OCI-LY3 (cell line): ENCODE results near the gene IPO4.

Source experiments
- H2AFZ ChIP-seq: fragments of 200-600, 300-600 bp; shearing (Covaris generic); 2 replicates; pipeline ENCODE4 v1.6.0; 2014; ENCODE audit warnings: antibody characterized with exemption, low read depth, low read length
- H3K27ac ChIP-seq: fragments of 200-600, 300-600 bp; sonication (generic); 2 replicates; pipeline ENCODE4 v1.5.1; 2014; ENCODE audit warnings: mild to moderate bottlenecking, low read length, moderate library complexity, mixed read lengths
- H3K27me3 ChIP-seq: fragments of 200-600, 300-600 bp; sonication (generic); 2 replicates; pipeline ENCODE4 v1.6.1; 2014; ENCODE audit warnings: low read depth, low read length, mixed read lengths
- H3K36me3 ChIP-seq: fragments of 200-600, 300-600 bp; sonication (generic); replicated peaks from 2 replicates; pipeline ENCODE3; 2014; ENCODE audit warnings: low read depth, low read length, mixed read lengths
- H3K4me1 ChIP-seq: fragments of 300-600, 200-600 bp; sonication (generic); 2 replicates; pipeline ENCODE4 v1.6.1; 2014; ENCODE audit warnings: low read length, mixed read lengths
- H3K4me2 ChIP-seq: fragments of 200-600, 300-600 bp; sonication (generic); 2 replicates; pipeline ENCODE4 v1.6.1; 2014; ENCODE audit warnings: low read length, mixed read lengths
- H3K4me3 ChIP-seq: fragments of 300-600, 200-600 bp; sonication (generic); 2 replicates; pipeline ENCODE4 v1.5.1; 2014; ENCODE audit warnings: antibody characterized with exemption, mild to moderate bottlenecking, low read length, moderate library complexity
- H3K79me2 ChIP-seq: fragments of 300-600, 200-600 bp; shearing (Covaris generic); 2 replicates; pipeline ENCODE4 v1.6.1; 2014; ENCODE audit warnings: mild to moderate bottlenecking, low read length, mixed read lengths
- H3K9ac ChIP-seq: fragments of 300-600, 200-600 bp; shearing (Covaris generic); 2 replicates; pipeline ENCODE4 v1.6.0; 2014; ENCODE audit warnings: mild to moderate bottlenecking, low read length, moderate library complexity
- H3K9me3 ChIP-seq: fragments of 200-600, 300-600 bp; shearing (Covaris generic); 2 replicates; pipeline ENCODE4 v1.6.1; 2014; ENCODE audit warnings: low read length, mixed read lengths; ENCODE audit not compliant: insufficient read depth
- H4K20me1 ChIP-seq: fragments of 200-600, 300-600 bp; sonication (generic); 2 replicates; pipeline ENCODE4 v1.6.1; 2016; ENCODE audit warnings: low read length, mixed read lengths; ENCODE audit not compliant: insufficient read depth
- CTCF ChIP-seq: fragments of 200-600, 300-600 bp; sonication (generic); IDR thresholded peaks from 2 replicates; pipeline ENCODE4 v1.5.1; 2014; ENCODE audit warnings: antibody characterized with exemption, low read length, low read depth
- EZH2phosphoT487 ChIP-seq: fragments of 200-600 bp; shearing (Covaris generic); IDR thresholded peaks from 2 replicates; pipeline ENCODE4 v1.6.1; 2018; ENCODE audit warnings: antibody characterized with exemption, mixed run types, low read depth

The IPO4 gene

GRCh38 chr14:24215495-24216344, 27.1 kb upstream of the IPO4 start, which contains the start of gene MDP1:
MDP1 (minus strand) TSS chr14:24216066; CDS start chr14:24215955, 111 bp downstream.
- no peaks in the 10 kb centered on the region for H4K20me1 ChIP-seq
- peak within 1 kb of the TSS; percentile 74 for H3K27ac ChIP-seq
- no peaks in the 10 kb centered on the region for H3K27me3 ChIP-seq

DNA sequence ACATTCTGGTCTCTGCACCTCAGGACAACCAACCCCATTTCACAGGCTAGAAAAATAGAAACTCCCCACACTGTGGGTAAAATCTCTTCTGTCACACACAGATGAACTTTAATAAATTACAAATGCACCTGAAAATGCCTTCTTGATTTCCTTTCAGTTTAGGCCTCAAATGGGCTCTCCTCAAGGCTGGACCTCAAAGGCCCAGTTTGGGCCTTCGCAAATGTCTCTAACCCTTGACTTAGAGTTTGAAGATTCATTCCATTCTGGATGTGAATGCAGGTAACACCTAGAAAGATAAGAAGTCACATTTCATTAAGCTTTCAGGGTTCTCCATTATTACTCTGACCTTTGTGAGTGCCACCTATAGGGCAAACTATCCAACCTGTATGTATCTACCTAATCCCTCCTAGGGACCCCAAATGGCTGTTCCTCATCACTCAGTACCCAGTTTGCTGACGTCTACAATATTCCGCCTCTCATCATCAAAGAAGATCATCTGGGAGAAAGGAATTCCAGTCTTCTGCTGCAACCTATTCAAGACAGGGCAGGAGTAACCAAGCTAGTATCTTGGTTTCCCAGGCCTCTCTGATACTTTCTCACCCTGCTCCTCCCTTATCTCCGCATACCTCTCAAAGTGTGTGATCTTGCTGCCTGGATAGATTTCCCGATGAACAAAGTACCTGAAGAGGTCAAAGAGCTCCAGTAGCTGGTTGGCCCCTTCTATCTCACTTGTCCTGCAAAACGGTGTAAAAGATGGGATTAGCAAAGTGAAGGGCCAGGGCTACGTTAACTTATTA, 25.4 kb upstream of the IPO4 start:
- Histone ChIP-seq H3K9ac (peak overlapping the region; percentile 80), H2AFZ (0 out of 2 replicates have a peak overlapping the region, but pooled peaks have one; percentile 60), H3K36me3 (peaks cover 17% of the 10 kb centered on the region), H3K4me1 (peaks cover 20% of the 10 kb centered on the region), H3K79me2 (peaks cover 10% of the 10 kb centered on the region), H4K20me1 (no peaks in the 10 kb centered on the region), H3K4me2 (peak overlapping the region; percentile 85), H3K27me3 (no peaks in the 10 kb centered on the region), H3K27ac (peak overlapping the region; percentile 81), H3K9me3 (no peaks in the 10 kb centered on the region), H3K4me3 (peak overlapping the region; percentile 88)
- TF ChIP-seq CTCF (peak; percentile 12; the same call in 1 of the 2 replicates), EZH2phosphoT487 (no peak)

More at GRCh38 chr14:24215495-24216344, 27.1 kb upstream of the IPO4 start, which contains the start of gene MDP1:
- H3K36me3 ChIP-seq: peaks cover under 1% of the 10 kb centered on the region
- no peaks in the 10 kb centered on the region for H3K9me3 ChIP-seq
- peak within 1 kb of the TSS; percentile 71 for H3K4me2 ChIP-seq
- H3K4me3 ChIP-seq: peak within 1 kb of the TSS; percentile 98
- peaks cover 20% of the 10 kb centered on the region for H3K4me1 ChIP-seq
- TF ChIP-seq EZH2phosphoT487: no peak
- peak; percentile 79 for TF ChIP-seq CTCF
- H3K9ac ChIP-seq: peak within 1 kb of the TSS; percentile 94
- H2AFZ ChIP-seq: peak within 1 kb of the TSS; percentile 80; the same call in 1 of the 2 replicates
- H3K79me2 ChIP-seq: peaks cover 22% of the 10 kb centered on the region

GRCh38 chr14:24212924-24213865, 24.6 kb upstream of the IPO4 start, which contains the start of gene CHMP4A:
CHMP4A (minus strand) TSS chr14:24213488; CDS start chr14:24213439, 49 bp downstream.
- Histone ChIP-seq H4K20me1 (no peaks in the 10 kb centered on the region), H3K4me3 (peak within 1 kb of the TSS; percentile 88), H3K79me2 (peaks cover 10% of the 10 kb centered on the region), H3K4me1 (peaks cover 20% of the 10 kb centered on the region), H3K9me3 (no peaks in the 10 kb centered on the region), H2AFZ (peak within 1 kb of the TSS; percentile 64; the same call in 1 of the 2 replicates), H3K36me3 (peaks cover 18% of the 10 kb centered on the region), H3K4me2 (peak within 1 kb of the TSS; percentile 85), H3K27me3 (no peaks in the 10 kb centered on the region), H3K9ac (peak within 1 kb of the TSS; percentile 80), H3K27ac (peak within 1 kb of the TSS; percentile 81)
- TF ChIP-seq CTCF (no peak), EZH2phosphoT487 (no peak)
